ENCODE measurements around the gene SLC39A1.

GRCh38 chr1:153967107-153967999 lies 4.0 kb upstream of the SLC39A1 start, which contains the start of gene CREB3L4:
- TF ChIP-seq MAX (CRISPR knock-in tag; IDR thresholded peaks at IDR 0.05): peak; percentile 88
- TF ChIP-seq ARID1B (IDR thresholded peaks at IDR 0.05): no peak; the same call in 1 of the 2 replicates
- no peak for TF ChIP-seq ZZZ3 (IDR thresholded peaks at IDR 0.05)
- peak; percentile 47 to 78 (median 68) for TF ChIP-seq CTCF (IDR thresholded peaks at IDR 0.05 in 2 of 3, conservative IDR thresholded peaks at IDR 0.05 in 1 of 3; ENCODE audit: insufficient read depth in 2 of 3, low read depth in 1 of 3, low read length in 3 of 3)
- no peak; the same call in 1 of the 2 replicates for TF ChIP-seq MAFK (IDR thresholded peaks at IDR 0.05; ENCODE audit: low read length)
- TF ChIP-seq CBX3 (IDR thresholded peaks at IDR 0.05; ENCODE audit: borderline replicate concordance in 1 of 2, low read length in 2 of 2): peak in 1 of 2 experiments; percentile 79; a peak in 1 of 3 replicates
- TF ChIP-seq ZNF740 (CRISPR knock-in tag; IDR thresholded peaks at IDR 0.05): no peak
- TF ChIP-seq ZNF740 (tag; IDR thresholded peaks at IDR 0.05): no peak; a peak in 1 of 4 replicates
- no peak for TF ChIP-seq ZNF398 (CRISPR knock-in tag; IDR thresholded peaks at IDR 0.05)
- no peak for TF ChIP-seq ZNF586 (CRISPR knock-in tag; conservative IDR thresholded peaks at IDR 0.05)
- peak; percentile 76 to 80 for TF ChIP-seq NRF1 (conservative IDR thresholded peaks at IDR 0.05 in 1 of 2, IDR thresholded peaks at IDR 0.05 in 1 of 2)
